ENCODE data around the gene PTTG1. TPM values are rescaled to one million over a fixed set of nuclear protein-coding genes. Genes with fewer than 3 reads are reported as not detected.

Gene PTTG1
- total RNA-seq, 1 experiment from 2014 or later: 262 TPM

GRCh38 chr5:160442824-160443431 lies 21.3 kb downstream of the PTTG1 start:
- Histone ChIP-seq H3K36me3 (ENCODE audit: low read depth) (no peaks in the 10 kb centered on the region), H3K79me2 (ENCODE audit: low read depth) (no peaks in the 10 kb centered on the region), H4K20me1 (ENCODE audit: insufficient read depth) (no peaks in the 10 kb centered on the region), H3K27me3 (ENCODE audit: insufficient read depth, low read depth) (no peaks in the 10 kb centered on the region), H3K4me1 (replicated peaks; ENCODE audit: insufficient read depth) (peaks cover 6% of the 10 kb centered on the region; the same call in 1 of the 2 replicates), H3K4me2 (no peak overlapping the region), H3K27ac (no peak overlapping the region), H3K9me2 (ENCODE audit: insufficient read depth) (no peaks in the 10 kb centered on the region), H2AFZ (no peak overlapping the region), H3K9me3 (ENCODE audit: insufficient read depth, low read depth) (no peaks in the 10 kb centered on the region), H3F3A (ENCODE audit: insufficient read depth, low read depth) (no peaks in the 10 kb centered on the region), H3K4me3 (no peak overlapping the region)
- POLR2A ChIA-PET (ENCODE audit: unreplicated experiment): no interaction called here
- TF ChIP-seq EZH2 (IDR thresholded peaks at IDR 0.05; ENCODE audit: low read depth) (no peak), CTCF (conservative IDR thresholded peaks at IDR 0.05) (no peak)
- no TSS peak for BruUV-seq (replicated peaks)
- CTCF ChIA-PET: no interaction called here
- intact Hi-C loops (cut with micrococcal nuclease; ENCODE audit: unreplicated experiment): no loop called here
- DNase-seq: no peak

GRCh38 chr5:160444407-160444806 lies 22.8 kb downstream of the PTTG1 start:
- no peaks in the 10 kb centered on the region for H3K79me2 ChIP-seq (ENCODE audit: low read depth)
- H3K27me3 ChIP-seq (ENCODE audit: insufficient read depth, low read depth): no peaks in the 10 kb centered on the region
- TF ChIP-seq EZH2 (IDR thresholded peaks at IDR 0.05; ENCODE audit: low read depth): no peak
- TF ChIP-seq CTCF (conservative IDR thresholded peaks at IDR 0.05): no peak
- no TSS peak for BruUV-seq (replicated peaks)
- H3K27ac ChIP-seq: no peak overlapping the region
- no peak overlapping the region for H3K4me2 ChIP-seq
- no peaks in the 10 kb centered on the region for H4K20me1 ChIP-seq (ENCODE audit: insufficient read depth)
- DNase-seq: no peak
- H3K9me2 ChIP-seq (ENCODE audit: insufficient read depth): no peaks in the 10 kb centered on the region
- H3K36me3 ChIP-seq (ENCODE audit: low read depth): no peaks in the 10 kb centered on the region
- H2AFZ ChIP-seq: no peak overlapping the region
- CTCF ChIA-PET: no interaction called here
- H3K4me1 ChIP-seq (replicated peaks; ENCODE audit: insufficient read depth): no peaks in the 10 kb centered on the region
- H3K9me3 ChIP-seq (ENCODE audit: insufficient read depth, low read depth): no peaks in the 10 kb centered on the region
- H3F3A ChIP-seq (ENCODE audit: insufficient read depth, low read depth): no peaks in the 10 kb centered on the region
- H3K4me3 ChIP-seq: no peak overlapping the region
- intact Hi-C loops (cut with micrococcal nuclease; ENCODE audit: unreplicated experiment): no loop called here
- POLR2A ChIA-PET (ENCODE audit: unreplicated experiment): no interaction called here

- Histone ChIP-seq H3K79me2 (ENCODE audit: low read depth) (no peaks in the 10 kb centered on the region), H3K9me3 (ENCODE audit: insufficient read depth, low read depth) (no peaks in the 10 kb centered on the region), H3K27me3 (ENCODE audit: insufficient read depth, low read depth) (no peaks in the 10 kb centered on the region), H3K4me2 (no peak overlapping the region), H3K4me3 (no peak overlapping the region), H3K9me2 (ENCODE audit: insufficient read depth) (no peaks in the 10 kb centered on the region), H4K20me1 (ENCODE audit: insufficient read depth) (no peaks in the 10 kb centered on the region), H3F3A (ENCODE audit: insufficient read depth, low read depth) (no peaks in the 10 kb centered on the region), H3K27ac (no peak overlapping the region), H3K36me3 (ENCODE audit: low read depth) (no peaks in the 10 kb centered on the region), H3K4me1 (replicated peaks; ENCODE audit: insufficient read depth) (no peaks in the 10 kb centered on the region), H2AFZ (no peak overlapping the region)
- TF ChIP-seq EZH2 (IDR thresholded peaks at IDR 0.05; ENCODE audit: low read depth) (no peak), CTCF (conservative IDR thresholded peaks at IDR 0.05) (no peak)
- no peak for DNase-seq
- no TSS peak for BruUV-seq (replicated peaks)
- CTCF ChIA-PET: no interaction called here
- POLR2A ChIA-PET (ENCODE audit: unreplicated experiment): no interaction called here
- intact Hi-C loops (cut with micrococcal nuclease; ENCODE audit: unreplicated experiment): no loop called here
These were observed 23.5 kb downstream of the PTTG1 start for GRCh38 chr5:160445132-160445531.

Measured in PC-9 (cell line).